DMS 273 treated with DMSO at 0.1 percent for 48 hours (cell line): ENCODE data around the gene NDUFAB1.
"Not testable (repeated sequence)": the region's sequence is repeated elsewhere in the genome, so short reads cannot be mapped to it uniquely, and the experiment has no call there.

Experiments
- DNase-seq: peaks from one replicate; lab custom pipeline; 2025; lab: John Stamatoyannopoulos, UW

NDUFAB1 gene

GRCh38 chr16:23554536-23554935, 41.6 kb downstream of the NDUFAB1 start:
- no peak for DNase-seq

DNA sequence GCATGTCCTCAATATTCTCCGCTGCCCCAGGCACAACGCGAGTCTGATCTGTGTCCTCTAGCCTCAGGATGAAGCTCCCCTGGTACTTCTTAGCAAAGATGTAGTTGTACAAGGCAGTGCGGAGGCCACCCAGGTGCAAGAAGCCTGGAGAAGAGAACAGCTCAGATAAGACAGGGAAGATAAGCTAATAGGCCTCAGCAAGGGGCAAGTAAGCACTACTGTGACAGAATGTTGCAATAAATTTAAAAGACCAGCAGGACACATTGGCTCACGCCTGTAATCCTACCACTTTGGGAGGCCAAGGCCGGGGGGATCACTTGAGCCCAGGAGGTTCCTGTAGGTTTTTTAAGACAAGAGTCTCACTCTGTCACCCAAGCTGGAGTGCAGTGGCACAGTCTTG, 44.0 kb downstream of the NDUFAB1 start:
- DNase-seq: no peak

DNA sequence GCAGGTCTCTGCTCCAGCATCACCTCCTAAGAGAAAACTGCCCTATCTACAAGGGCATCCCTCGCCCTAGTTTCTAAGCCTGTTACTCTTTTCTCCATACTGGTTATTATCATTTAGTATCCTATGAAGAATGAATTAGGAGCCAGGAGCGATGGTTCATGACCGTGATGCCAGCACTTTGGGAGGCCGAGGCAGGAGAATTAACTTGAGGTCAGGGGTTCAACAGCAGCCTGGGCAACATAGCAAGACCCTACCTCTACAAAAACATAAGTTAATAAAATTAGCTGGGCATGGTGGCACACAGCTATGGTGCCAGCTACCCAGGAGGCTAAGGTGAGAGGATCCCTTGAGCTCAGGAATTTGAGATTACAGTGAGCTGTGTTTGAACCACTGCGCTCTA, 46.2 kb downstream of the NDUFAB1 start:
- DNase-seq: no peak

GRCh38 chr16:23544436-23544835, 51.7 kb downstream of the NDUFAB1 start:
- DNase-seq: no peak

- not testable (repeated sequence) for DNase-seq
Measured at GRCh38 chr16:23540817-23541178, 55.3 kb downstream of the NDUFAB1 start.

GRCh38 chr16:23539984-23540816, 55.9 kb downstream of the NDUFAB1 start:
- DNase-seq: no peak

- DNase-seq: no peak
Measured at GRCh38 chr16:23538919-23539278, 57.2 kb downstream of the NDUFAB1 start.

- no peak for DNase-seq
Measured at GRCh38 chr16:23537390-23537789, 58.7 kb downstream of the NDUFAB1 start.

DNA sequence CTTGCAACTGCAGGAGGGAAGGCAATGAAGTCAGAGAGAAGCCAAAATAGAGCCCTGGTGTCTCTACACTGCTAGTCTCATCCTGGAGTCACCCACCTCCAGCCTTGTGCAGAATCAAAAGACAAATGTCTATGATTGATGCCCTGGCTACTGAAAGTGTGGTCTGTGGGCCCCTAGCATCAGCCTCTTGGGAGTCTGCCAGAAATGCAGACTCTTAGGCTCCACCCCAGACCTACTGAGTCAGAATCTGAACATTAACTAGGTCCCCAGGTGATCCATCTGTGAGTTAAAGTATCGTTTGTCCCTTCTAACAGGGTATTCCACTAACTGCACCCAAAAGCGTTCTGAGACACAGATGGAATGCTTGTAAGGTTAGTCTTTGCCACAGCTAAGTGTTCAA, 60.2 kb downstream of the NDUFAB1 start:
- DNase-seq: no peak

DNA sequence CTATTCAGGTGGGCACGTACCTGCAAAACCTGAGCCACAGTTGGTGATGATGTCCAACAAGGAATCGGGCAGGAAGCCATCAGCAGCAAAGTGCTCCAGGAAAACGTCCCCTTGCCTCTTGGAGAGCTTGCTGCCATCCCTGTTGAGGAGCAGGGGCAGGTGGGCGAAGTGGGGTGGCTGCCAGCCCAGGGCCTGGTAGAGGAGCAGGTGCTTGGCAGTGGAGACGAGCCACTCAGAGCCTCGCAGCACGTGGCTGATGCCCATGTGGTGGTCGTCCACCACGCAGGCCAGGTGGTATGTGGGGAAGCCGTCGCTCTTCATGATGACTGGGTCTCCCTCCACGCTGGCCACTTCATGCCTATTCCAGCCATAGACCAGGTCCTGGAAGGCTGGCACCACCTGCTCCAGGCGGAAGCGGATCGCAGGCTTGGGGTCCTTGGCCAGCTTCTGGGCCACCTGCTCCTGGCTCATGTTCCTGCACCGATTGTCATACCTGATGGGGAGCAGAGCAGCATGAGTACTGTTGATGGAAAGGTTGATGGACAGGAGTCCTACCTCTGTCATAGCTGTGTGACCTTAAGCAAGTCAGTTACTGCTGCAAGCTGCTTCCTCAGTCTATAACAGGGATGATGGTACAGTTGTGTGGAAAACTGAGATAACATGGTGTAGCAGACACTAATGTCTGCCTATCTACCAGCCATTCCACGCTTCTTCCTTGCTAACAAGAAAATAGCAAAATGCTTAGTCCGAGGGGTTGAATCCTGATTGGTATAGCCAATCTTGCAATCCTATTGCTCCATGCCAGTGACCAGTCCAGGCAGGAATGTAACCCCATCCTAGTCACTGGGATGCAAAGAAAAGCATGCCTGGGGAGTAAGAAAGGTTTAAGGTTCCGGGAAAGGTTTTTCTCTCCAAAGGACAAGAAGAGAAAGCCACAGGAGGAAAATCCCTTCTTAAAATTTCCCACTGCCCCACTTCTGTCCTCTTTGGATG, 61.0 kb downstream of the NDUFAB1 start:
- DNase-seq: no peak

GRCh38 chr16:23532448-23532847, 63.7 kb downstream of the NDUFAB1 start:
- DNase-seq: no peak
